Nephron (organoid): ENCODE data around the gene TMC6.

ENCODE experiments used
- H3K27ac Mint-ChIP-seq, 3 experiments: 2 replicates each; pipeline ENCODE4 v1.8.0; 2020; ENCODE audit warnings: mixed read lengths in 3 of 3, mild to moderate bottlenecking in 2 of 3, moderate library complexity in 1 of 3
- H3K27me3 Mint-ChIP-seq: 2 replicates; pipeline ENCODE4 v1.8.0; 2021; ENCODE audit warnings: low read depth, mild to moderate bottlenecking, moderate library complexity, mixed read lengths
- H3K36me3 Mint-ChIP-seq: 2 replicates; pipeline ENCODE4 v1.8.0; 2020; ENCODE audit warnings: low read depth, mixed read lengths
- H3K4me1 Mint-ChIP-seq: 2 replicates; pipeline ENCODE4 v1.8.0; 2020; ENCODE audit warnings: mixed read lengths
- H3K4me3 Mint-ChIP-seq, 3 experiments: 2 replicates each; pipeline ENCODE4 v1.8.0; 2020; ENCODE audit warnings: mild to moderate bottlenecking in 3 of 3, mixed read lengths in 3 of 3, moderate library complexity in 2 of 3
- H3K9me3 Mint-ChIP-seq: 2 replicates; pipeline ENCODE4 v1.8.0; 2020; ENCODE audit warnings: mixed read lengths
- CTCF ChIP-seq, 3 experiments: fragments of 200-600 bp; sonication (generic); IDR thresholded peaks; one replicate each; pipeline ENCODE4 v1.5.0; 2021; ENCODE audit warnings: antibody characterized with exemption in 3 of 3; ENCODE audit not compliant: unreplicated experiment in 3 of 3

The TMC6 gene

DNA sequence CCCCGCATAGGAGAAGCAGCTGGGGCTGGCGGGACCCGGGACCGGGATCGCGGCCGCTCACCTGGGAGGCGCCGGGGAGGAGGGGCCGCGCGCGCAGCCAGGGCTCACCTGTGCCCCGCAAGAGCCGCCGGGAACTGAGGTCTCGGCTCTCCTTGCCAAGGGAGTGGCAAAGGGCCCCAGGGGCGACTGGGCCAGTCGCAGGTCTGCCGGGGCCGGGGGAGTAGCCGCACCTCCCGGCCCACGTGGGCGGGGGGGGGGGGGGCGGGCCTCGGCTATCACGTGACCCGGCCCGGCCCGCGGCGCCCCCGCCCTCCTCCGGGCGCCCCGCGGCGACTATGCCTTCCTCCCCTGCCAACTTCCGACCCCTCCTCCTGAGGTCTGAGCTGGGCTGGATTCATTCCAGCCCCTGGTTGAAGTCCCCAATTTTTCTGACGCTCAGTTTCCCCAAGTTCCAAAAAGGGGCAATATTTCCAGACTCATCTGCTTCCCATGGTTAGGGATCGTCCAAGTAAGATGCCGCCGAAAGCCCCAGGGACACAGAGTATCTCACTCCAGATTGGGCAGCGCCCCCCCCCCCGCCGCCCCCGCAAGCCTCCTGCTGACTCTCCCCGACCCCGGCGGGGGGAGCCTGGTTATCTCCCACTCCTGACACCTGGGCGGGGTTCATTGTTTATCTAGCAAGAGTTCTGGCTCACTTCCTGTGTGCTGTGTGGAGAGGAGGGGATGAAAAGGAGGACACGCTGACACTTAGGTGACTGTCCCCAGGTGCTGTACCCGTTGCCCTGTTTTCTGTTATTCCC is at the start of gene TMC6:
Gene TMC6 (minus strand): TSS at position 205 of the 800 bp plus-strand sequence. CDS start 1,923 bp downstream, outside the sequence.
- peak within 1 kb of the TSS in 2 of 3 experiments; percentile 21 to 79 for H3K27ac Mint-ChIP-seq
- TF ChIP-seq CTCF (IDR thresholded peaks at IDR 0.05; ENCODE audit: unreplicated experiment in 3 of 3), result no peak
- H3K4me3 Mint-ChIP-seq, result peak within 1 kb of the TSS; percentile 89 to 95 (median 94)
- peaks cover 2% of the 10 kb centered on the region for H3K36me3 Mint-ChIP-seq
- H3K9me3 Mint-ChIP-seq, result no peaks in the 10 kb centered on the region
- H3K4me1 Mint-ChIP-seq, result peaks cover 27% of the 10 kb centered on the region
- peaks cover 25% of the 10 kb centered on the region for H3K27me3 Mint-ChIP-seq

DNA sequence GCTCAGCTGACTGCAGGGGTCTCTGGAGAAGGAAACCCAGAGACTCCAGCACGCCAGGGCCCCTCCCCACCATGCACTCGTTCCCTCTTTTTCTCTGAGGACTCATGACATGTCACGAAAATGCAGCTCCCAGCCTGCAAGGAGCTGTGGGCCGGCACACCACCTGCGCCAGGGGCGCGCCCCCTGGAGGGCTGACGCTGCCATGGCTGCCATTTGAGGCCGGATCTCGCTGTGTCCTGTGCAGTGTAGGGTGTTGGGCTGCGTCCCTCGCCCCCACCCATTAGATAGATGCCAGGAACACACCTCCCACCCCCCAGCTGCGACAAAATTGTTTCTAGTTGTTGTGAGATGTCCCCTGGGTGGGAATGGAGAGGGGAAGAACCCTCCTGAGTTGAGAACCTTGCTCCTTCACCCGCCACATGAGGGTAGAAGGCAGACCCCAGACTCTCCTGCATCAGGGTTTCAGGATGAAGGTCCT is 48.0 kb upstream of the TMC6 start:
- Mint-ChIP-seq H3K4me3 (no peak overlapping the region), H3K27me3 (peaks cover 6% of the 10 kb centered on the region), H3K9me3 (no peaks in the 10 kb centered on the region), H3K4me1 (peaks cover 55% of the 10 kb centered on the region), H3K27ac (no peak overlapping the region), H3K36me3 (peaks cover 28% of the 10 kb centered on the region)
- TF ChIP-seq CTCF (IDR thresholded peaks at IDR 0.05; ENCODE audit: unreplicated experiment in 3 of 3), result peak; percentile 88 to 91 (median 89)

DNA sequence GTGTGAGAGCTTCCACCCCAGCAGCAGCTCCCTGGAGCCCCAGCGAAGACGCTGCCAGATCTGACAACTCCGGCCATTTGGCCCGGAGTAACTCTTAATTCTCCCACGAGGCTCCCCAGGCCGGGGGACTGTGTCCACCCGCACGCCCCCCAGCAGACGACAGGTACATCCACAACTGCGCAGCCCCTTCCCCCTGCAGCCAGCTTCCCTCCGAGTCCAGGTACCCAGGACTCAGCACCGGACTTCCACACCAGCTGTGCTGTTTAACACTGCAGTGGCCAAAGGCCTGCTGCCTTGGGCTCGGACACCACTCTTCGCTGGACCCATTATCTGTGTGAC is 47.1 kb upstream of the TMC6 start:
- Mint-ChIP-seq H3K4me3 (no peak overlapping the region), H3K9me3 (no peaks in the 10 kb centered on the region), H3K36me3 (peaks cover 21% of the 10 kb centered on the region), H3K27me3 (peaks cover 10% of the 10 kb centered on the region), H3K4me1 (peaks cover 53% of the 10 kb centered on the region), H3K27ac (no peak overlapping the region)
- no peak for TF ChIP-seq CTCF (IDR thresholded peaks at IDR 0.05; ENCODE audit: unreplicated experiment in 3 of 3)

DNA sequence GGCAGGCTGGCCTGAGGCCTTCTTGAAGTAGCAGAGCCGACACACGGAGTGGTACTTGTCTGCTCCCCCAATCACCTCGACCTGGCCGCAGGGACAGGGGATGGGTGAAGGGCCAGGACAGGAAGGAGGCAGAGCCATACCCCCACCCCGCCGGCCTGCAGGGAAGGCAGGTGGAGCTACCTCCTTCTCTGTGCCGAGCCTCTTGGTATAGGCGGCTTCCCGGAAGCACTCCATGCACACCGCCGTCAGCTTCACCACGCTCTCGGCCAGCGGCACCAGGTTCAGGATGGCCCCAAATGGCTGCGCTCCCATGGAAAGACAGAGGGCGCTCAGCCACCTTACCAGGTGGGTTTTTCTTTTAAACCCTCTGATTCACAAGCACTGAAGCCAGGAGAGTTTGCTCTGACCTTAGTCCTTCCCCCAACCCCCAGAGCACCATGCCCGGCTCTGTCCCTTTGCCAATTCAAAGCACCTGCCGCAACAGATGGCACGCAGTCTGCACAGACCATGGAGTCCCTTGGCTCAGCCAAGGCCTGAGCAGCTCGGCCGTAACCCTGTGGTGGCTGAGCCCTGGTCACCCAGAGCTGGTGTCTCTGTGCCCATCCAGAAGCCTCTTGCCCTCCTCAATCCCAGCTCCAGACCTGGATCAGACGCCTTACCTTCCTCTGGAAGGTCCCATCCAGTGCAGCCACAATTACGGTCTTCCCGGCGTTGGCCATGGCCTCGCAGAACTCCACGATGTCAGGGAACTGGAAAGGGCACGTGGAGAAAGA is 46.5 kb upstream of the TMC6 start:
- peaks cover 10% of the 10 kb centered on the region for H3K27me3 Mint-ChIP-seq
- no peak overlapping the region for H3K27ac Mint-ChIP-seq
- peaks cover 17% of the 10 kb centered on the region for H3K36me3 Mint-ChIP-seq
- no peaks in the 10 kb centered on the region for H3K9me3 Mint-ChIP-seq
- no peak for TF ChIP-seq CTCF (IDR thresholded peaks at IDR 0.05; ENCODE audit: unreplicated experiment in 3 of 3)
- H3K4me3 Mint-ChIP-seq, result no peak overlapping the region
- H3K4me1 Mint-ChIP-seq, result peaks cover 48% of the 10 kb centered on the region

DNA sequence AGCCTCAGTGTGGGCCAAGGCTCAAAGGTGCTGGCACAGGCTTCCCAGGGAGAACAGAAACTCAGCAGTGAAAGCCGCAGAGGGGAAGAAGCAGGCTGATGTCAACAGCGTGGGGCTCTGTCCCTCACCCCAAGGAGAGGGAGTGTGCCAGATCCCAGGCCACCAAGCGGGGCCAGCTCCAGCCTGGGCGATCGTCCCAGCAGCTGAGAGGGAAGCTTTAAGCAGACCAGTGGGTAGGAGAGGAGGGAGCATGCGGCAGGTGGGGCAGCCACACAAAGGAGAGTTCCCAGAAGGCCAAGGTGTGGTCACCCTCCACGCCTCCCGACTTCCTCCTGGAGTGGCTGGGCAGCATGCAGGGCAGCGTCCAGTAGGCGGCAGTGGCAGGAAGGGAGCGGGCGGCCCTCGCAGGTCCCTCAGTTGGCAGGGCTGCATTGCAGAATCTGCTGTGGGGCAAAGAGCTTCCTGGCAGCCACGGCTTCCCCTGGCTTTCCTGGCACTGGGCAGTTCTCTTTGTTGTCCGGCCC is 45.9 kb upstream of the TMC6 start:
- Mint-ChIP-seq H3K4me1 (peaks cover 46% of the 10 kb centered on the region), H3K27ac (no peak overlapping the region), H3K36me3 (peaks cover 15% of the 10 kb centered on the region), H3K27me3 (peaks cover 10% of the 10 kb centered on the region), H3K4me3 (no peak overlapping the region), H3K9me3 (no peaks in the 10 kb centered on the region)
- no peak for TF ChIP-seq CTCF (IDR thresholded peaks at IDR 0.05; ENCODE audit: unreplicated experiment in 3 of 3)
